HG02870 (cell line): ENCODE results near the gene CYP4B1.

Experiments
- ATAC-seq: cut with Tn5 transposase; IDR thresholded peaks from one replicate; pipeline ENCODE4 v1.9.1; 2021; ENCODE audit warnings: mild to moderate bottlenecking, moderate library complexity; ENCODE audit not compliant: unreplicated experiment

The CYP4B1 gene

GRCh38 chr1:46793126-46793525 lies 5.7 kb upstream of the CYP4B1 start:
- no peak for ATAC-seq

DNA sequence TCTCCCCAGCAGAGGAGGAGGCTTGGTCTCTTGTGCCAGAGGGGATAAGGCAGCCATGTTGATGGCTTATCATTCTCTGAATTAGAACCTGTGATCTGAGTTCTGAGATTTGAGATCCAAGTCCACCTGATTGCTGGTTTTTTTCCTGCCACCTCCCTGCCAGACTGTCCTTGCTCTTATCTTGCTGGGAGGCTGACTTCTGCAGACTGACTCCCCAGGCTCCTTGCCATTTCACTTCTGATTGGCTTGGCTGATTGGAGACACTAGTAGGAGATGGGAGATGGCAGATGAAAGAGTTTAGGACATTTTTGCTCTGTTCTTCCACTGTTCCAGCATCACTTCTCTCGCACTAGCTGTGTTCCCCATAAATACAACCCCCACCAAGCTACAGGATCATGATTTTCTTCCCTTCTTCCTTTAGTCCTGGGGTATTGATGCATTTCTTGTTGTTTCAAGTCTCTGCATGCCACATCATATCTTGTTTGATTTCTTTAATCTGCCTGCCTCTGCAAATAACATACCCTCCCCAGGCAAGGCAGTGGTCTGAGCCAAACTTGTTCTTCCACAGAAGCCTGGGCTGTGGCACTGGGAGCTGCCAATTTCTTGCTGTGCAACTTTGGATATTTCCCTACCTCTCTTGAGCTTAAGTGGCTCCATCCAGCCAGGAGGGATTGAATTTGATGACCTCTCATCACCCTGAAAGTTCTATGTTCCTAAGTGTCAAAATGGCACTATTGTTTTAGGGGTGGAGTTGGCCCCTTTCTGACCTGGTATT lies 963 bp upstream of the CYP4B1 start:
- ATAC-seq = no peak

DNA sequence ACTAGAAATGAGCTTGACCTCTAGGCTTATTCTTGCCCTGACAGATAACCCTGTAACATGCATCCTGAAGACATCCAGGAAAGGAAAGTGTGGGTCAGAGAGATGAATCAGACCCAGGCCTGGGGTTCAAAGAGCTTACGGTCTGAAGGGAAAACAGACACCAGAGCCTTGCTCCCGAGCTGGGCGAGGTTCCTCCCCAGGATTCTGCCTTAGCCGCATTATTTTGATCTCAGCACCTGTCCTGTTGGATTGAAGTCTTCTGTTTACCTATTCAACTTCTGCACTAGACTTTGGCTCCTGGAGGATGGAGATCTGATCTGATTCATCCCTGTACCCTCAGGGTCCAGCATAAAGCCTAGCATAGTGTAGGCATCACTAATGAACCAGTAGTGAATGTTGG lies 1.9 kb downstream of the CYP4B1 start:
- ATAC-seq = no peak

- no peak for ATAC-seq
These were observed 2.6 kb downstream of the CYP4B1 start for GRCh38 chr1:46801323-46802055.

DNA sequence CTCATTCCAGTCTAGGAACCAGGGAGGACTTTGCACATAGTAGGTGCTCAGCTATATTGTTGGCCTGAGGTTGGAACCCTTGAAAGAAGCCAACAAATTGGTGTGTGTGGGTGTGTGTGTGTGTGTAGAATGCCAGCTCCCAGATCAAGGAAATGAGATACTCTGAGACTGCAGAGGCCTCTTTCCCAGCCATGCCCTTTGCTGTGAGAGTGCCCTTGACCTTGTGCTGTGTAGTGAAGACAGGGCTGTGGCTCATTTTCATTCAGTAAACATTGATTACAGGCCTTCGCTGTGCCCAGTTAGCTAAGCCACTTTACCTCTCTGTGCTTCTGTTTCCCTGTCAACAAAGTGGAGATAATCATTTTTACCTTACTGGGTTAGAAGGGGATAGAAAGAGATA lies 3.2 kb downstream of the CYP4B1 start:
- ATAC-seq = no peak

DNA sequence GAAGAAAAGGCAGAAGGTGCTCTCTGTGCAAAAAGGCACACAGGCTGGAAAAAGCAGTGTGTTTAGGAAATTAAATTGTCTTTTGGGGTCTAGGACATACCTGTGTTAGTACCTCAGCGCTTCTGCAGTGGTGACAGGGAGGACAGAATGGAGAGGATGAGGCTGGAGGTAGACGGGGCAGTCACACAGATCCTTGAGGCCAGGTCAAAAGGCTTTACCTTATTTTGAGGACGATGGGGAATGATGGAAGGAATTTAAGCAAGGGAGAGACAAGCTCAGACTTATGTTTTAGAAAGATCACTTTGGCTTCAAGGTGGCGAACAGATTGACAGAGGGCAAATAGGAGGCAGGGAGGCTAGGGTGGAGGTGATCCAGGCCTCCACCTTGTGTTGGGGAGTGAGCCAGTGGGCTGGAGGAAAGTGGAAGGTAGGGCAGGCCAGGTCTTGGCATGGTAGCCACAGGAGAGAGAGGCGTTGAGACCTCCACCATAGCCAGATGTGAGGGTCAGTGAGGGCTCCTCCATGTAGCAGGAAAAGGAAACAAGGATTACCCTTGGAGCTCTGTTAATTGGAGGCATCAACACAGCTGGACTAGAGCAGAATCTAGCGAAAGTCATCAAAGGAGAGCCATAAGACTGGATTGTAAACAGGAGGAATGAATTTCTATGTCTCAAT lies 4.2 kb downstream of the CYP4B1 start:
- no peak for ATAC-seq

DNA sequence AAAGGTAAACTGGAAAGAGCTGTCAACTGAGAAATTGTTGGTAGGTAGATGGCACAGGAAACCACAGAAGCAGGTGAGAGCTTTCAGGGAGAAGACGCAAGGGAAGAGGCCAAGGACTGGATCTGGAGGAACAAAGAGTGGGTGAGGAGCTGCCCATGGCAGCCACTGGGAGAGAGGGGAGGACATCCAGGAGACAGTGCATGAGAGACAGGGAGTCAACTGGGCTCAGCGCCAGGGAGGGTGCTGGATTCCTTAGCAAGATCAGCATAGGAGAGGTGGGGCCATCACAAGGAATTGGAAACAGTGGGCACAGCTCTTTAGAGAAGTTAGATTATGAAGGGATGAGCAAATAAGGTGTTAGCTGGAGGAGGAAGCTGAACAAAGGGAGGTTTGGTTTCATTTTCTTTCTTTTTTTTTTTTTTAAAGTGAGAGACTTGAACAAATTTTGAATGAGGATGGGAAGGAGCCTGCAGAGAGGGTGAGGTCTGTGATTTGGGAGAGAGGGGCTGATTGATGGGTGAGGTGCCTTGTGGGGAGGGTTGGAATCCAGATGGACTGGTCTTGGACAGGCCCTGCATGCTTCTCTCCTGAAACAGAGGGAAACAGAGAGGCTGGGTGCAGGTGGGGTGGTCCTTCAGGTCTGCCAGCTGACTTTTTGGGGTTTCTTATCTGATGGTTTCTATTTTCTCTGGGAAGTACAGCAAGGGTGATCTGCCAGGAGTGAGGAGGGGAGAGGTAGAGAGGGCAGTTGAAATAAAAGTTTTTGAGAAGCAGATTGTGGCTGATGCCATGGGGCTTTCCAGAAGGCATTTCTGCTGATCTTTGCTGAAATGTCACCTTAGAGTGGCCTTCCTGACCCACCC lies 5.4 kb downstream of the CYP4B1 start:
- ATAC-seq = no peak

DNA sequence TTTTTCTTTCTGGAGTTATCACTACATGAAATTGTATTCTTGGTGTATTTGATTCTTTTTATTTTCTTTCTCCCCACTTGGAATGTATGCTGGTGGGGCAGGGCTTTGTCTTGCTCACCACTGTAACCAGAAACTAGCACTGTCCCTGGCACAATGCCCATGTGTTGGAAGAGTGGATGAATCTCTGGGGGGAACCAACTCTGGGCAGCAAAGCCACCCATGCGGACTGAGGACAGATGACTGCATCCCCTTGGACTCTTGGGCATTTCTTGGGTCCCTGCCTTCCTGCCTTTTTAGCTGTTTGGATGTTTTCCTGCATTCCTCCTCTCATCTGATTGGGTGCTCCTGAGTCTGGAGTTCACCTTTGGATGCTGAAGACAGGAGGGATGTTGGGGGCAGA lies 6.1 kb downstream of the CYP4B1 start:
- ATAC-seq = no peak

- no peak for ATAC-seq
These were observed 6.9 kb downstream of the CYP4B1 start for GRCh38 chr1:46805755-46806154.

DNA sequence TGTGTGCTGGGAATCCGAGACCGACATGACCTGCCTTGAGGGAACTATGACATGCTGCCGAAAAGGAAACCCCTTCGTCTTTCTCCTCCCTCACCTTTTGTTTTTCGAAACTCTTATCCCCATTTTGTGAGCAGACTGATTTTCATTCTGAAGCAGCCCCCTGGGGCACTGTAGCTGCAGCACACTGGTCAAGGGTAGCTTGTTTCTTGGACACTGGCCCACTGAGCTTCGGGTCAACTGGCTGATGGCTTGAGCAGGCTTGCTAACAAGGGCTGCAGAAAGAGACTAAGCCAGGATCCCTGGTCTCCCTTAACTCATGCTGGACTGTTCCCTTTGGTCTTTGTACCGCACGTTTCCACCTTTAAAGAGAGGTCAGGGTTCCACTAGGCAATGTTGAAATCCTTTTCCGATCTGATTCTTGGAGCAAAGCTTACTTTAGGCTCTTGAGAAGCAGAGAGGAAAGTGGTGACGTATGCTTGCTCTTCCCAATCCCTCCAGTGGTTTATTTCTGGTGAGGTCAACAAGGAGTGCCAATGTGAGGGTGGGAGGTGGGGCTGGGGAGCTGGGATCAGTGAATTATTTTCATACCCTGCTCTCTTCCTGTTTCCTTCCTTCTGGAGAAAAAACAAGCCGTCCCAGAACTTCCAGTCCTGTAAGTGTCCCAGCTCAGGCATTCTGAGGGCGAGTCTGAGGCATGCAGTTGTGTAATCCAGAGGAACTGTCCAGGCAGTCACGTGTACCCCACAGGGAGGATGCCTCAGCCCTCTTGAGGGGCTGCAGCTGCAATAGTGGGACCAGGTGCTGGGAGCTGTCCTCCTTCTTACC lies 7.6 kb downstream of the CYP4B1 start:
- ATAC-seq = no peak

DNA sequence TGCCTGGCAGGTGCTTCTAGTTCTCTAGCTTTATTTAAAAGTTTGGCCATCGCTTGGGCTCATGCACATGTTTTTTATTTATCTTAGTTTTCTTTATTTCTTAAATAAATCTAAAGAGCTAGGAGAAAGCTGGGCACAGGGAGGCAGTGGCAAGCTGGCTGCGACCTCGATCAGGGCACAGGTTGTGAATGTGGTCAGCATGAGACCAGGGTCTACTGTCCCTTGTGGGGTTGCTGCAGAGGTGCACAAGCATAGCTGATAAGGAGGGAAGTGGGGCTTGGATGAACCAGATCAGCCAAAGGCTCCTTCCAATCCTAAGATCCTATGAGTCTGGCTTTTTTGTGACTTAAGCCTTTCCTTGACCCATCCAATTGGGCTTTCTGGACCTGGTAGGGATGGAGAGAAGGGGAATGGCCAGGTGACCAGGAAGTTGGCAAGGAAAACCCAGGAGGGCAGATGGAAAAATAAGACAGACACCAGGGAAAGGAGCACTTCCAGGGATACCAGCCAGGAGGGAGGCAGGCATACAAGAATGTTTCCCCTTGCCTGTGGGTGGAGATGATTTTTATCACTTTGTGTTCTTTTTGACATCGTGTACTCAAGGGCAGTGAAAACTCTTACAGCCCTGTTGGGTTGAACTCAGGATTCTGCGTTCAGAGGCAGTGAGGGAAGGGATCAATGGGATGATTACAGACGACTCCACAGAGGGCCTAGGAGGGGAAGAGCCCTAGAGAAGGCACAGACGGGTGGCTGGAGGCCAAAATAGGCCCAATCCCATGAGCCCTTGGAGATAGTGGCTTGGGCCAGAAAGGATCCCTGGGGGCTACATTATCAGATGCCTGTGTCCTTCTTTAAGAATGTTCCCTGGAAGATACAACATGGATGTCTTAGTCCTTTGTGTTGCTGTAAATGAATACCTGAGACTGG lies 8.5 kb downstream of the CYP4B1 start:
- ATAC-seq = no peak

GRCh38 chr1:46809071-46809470 lies 10.2 kb downstream of the CYP4B1 start:
- ATAC-seq = no peak

DNA sequence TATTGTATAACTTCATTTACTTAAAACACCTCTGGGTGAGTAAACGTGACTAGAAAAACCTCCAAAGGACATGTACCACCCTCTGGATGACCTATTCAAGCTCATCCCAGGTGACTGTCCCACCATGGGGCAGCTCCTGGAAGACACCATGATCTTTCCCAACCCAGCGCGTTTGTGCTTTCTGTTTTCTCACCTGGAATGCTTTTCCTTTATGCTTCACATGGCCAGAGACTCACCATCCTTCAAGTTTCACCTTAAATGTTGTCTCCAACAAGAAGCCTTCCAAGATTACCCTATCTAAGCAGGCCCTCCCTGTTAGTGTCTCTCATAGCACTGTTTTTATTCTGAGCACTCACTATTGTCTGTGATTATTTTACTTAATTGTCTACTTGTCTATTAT lies 11.1 kb downstream of the CYP4B1 start:
- ATAC-seq = no peak

DNA sequence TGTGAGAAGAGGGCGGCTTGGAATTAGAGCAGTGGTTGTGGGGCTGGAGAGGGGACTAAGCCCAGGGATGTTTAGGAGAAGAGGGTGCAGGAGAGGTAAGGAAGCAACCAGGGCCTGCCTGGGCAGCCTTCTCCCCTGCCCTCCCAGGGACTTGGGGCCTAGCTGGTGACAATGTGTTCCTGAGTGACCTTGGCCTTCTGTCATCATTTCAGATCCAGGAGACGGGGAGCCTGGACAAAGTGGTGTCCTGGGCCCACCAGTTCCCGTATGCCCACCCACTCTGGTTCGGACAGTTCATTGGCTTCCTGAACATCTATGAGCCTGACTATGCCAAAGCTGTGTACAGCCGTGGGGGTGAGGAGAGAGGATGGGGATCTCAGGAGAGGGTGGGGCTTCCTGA lies 11.8 kb downstream of the CYP4B1 start:
- no peak for ATAC-seq

- no peak for ATAC-seq
These were observed 12.2 kb downstream of the CYP4B1 start for GRCh38 chr1:46811053-46811452.

DNA sequence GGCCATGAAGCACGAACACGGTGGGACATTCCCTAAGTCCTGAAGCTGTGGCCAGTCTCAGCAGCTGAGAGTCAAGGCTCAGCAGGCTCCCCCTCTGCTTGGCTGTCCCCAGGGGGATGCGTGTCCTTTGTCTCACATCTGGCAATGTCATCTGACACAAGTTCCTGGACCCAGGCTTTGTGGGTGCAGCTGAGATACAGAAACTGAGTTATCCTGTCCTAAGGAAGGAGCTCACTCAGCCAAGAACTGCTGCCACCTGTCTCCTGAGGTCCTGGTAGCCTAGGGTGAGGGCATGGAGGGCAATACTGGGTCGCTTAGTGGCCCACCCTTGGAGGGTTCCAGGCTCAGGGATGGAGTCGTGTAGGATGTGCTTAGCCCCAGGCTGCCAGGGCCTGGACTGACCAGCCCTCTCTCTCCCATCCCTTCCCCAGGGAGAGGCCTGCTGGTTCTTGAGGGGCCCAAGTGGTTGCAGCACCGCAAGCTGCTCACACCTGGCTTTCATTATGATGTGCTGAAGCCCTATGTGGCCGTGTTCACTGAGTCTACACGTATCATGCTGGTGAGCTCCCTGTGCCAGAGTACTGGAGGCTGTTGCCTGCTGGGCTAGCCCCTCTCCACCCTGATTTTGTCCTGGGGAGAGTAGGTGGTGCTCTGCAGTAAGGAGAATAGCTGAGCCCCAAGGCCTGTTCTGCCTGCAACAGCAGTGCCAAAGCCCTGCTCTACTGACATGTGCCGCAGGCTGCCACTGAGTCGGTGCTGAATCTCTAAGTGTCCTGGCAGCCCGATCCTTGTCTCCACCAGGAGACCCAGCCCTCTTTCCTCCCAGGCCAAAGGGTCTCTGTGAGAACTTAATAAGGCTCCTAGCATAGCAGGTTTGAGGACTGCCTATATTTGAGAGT lies 13.5 kb downstream of the CYP4B1 start:
- ATAC-seq = no peak

DNA sequence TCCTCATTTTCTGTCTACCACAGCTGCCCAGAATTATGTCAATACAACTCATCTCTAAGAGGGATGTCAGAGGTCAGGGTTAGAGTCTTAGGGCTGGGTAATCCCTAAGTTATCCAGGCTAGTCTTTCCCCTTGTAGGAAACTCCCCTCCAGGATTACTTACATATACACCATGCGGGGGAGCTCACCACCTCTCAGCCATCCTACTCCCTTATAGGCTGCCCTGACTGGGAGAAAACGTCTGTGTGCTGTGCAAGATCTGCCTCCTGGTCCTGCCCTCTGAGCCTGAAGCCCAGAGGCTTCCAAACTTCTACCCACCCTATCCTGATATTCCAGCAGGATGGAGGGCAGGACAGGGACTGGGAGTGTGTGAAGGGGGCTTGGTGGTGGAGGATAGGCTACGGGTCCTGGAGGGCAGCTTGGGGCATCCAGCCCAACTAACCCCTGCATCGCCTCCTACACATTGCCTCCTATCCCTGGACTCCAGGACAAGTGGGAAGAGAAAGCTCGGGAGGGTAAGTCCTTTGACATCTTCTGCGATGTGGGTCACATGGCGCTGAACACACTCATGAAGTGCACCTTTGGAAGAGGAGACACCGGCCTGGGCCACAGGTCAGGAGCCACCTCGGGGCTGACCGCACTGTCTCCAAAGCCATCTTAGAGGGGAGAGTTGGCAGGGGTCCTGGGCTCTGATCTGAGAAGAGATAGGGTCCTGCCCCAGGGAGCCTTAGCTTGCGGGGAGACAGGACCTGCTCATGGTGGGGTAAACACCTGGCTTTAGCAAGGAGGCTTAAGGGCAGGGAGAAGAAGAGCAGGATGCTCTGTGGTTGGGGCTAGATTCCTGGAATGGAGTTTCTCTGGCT lies 14.4 kb downstream of the CYP4B1 start:
- no peak for ATAC-seq
